Loucy (cell line): ENCODE measurements around the gene PRR15.

Source experiments
- H2AFZ ChIP-seq: fragments of 200-600 bp; sonication (generic); 2 replicates; pipeline ENCODE4 v1.6.0; 2016; ENCODE audit warnings: antibody characterized with exemption, mild to moderate bottlenecking, low read length, moderate library complexity
- H3F3A ChIP-seq: fragments of 200-600 bp; 2 replicates; pipeline ENCODE4 v1.6.0; 2016; ENCODE audit warnings: antibody characterized with exemption, low read depth, mild to moderate bottlenecking
- H3K27me3 ChIP-seq: fragments of 200-600 bp; sonication (generic); 2 replicates; pipeline ENCODE4 v1.6.1; 2014; ENCODE audit warnings: low read length, mild to moderate bottlenecking; ENCODE audit not compliant: insufficient read depth, poor library complexity, severe bottlenecking
- H3K36me3 ChIP-seq: fragments of 200-600 bp; sonication (generic); 2 replicates; pipeline ENCODE4 v1.6.1; 2016; ENCODE audit warnings: low read length; ENCODE audit not compliant: insufficient read depth
- H3K4me1 ChIP-seq: fragments of 200-600 bp; sonication (generic); 2 replicates; pipeline ENCODE4 v1.5.1; 2014; ENCODE audit warnings: low read length, mild to moderate bottlenecking; ENCODE audit not compliant: insufficient read depth, poor library complexity, severe bottlenecking
- H3K4me2 ChIP-seq: fragments of 200-600 bp; sonication (generic); 2 replicates; pipeline ENCODE4 v1.6.0; 2014; ENCODE audit warnings: antibody characterized with exemption, low read length, low read depth, mild to moderate bottlenecking; ENCODE audit not compliant: poor library complexity, severe bottlenecking
- H3K4me3 ChIP-seq: fragments of 200-600 bp; sonication (generic); 2 replicates; pipeline ENCODE4 v1.5.1; 2014; ENCODE audit warnings: low read length, mild to moderate bottlenecking, mixed read lengths; ENCODE audit not compliant: poor library complexity, severe bottlenecking
- H3K79me2 ChIP-seq: fragments of 200-600 bp; sonication (generic); 2 replicates; pipeline ENCODE4 v1.6.1; 2014; ENCODE audit warnings: low read length; ENCODE audit not compliant: insufficient read depth
- H3K9ac ChIP-seq: fragments of 200-600 bp; sonication (generic); 2 replicates; pipeline ENCODE4 v1.6.0; 2014; ENCODE audit warnings: mild to moderate bottlenecking, low read depth, low read length, moderate library complexity; ENCODE audit not compliant: poor library complexity, severe bottlenecking
- H3K9me2 ChIP-seq: fragments of 200-600 bp; sonication (generic); replicated peaks from 2 replicates; pipeline ENCODE4 v1.6.1; 2016; ENCODE audit warnings: low read depth, low read length, mixed read lengths
- H3K9me3 ChIP-seq: fragments of 200-600 bp; sonication (generic); 2 replicates; pipeline ENCODE4 v1.6.1; 2014; ENCODE audit warnings: mild to moderate bottlenecking, antibody characterized with exemption, low read length, low read depth; ENCODE audit not compliant: insufficient read depth
- H4K20me1 ChIP-seq: fragments of 200-600 bp; sonication (generic); 2 replicates; pipeline ENCODE4 v1.6.0; 2014; ENCODE audit warnings: antibody characterized with exemption, low read length, mild to moderate bottlenecking; ENCODE audit not compliant: insufficient read depth, poor library complexity, severe bottlenecking
- EZH2phosphoT487 ChIP-seq: fragments of 200-600 bp; IDR thresholded peaks from 2 replicates; pipeline ENCODE4 v1.6.1; 2018; ENCODE audit warnings: antibody characterized with exemption, mild to moderate bottlenecking, moderate library complexity, borderline replicate concordance
- TF ChIP-seq, protein P1 (sequence below): fragments of 200-600 bp; sonication (generic); conservative IDR thresholded peaks from 2 replicates; pipeline ENCODE4 v1.5.1; 2014; ENCODE audit warnings: mild to moderate bottlenecking, antibody characterized with exemption, low read length

The PRR15 gene

DNA sequence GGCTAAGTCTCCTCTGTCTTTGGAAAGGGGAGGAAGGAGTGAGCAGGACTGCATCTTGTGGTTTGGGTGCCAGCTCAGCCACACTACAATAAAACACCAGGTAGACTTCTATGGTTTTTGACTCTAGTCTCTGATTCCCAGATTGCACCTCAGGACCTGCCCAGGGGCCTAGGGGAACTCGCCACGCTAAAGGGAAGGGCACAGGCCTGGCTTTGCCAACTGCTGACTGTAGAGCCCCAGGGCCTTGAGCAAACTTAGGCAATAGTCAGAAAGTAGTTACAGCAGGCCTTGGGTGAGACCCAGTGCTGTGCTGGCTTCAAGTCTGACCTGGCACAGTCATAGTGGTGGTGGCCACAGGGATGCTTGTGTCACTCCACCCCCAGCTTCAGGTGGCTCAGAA is 24.2 kb upstream of the PRR15 start:
- Histone ChIP-seq H4K20me1 (no peaks in the 10 kb centered on the region), H3K27me3 (no peaks in the 10 kb centered on the region), H3K9me2 (no peaks in the 10 kb centered on the region), H2AFZ (no peak overlapping the region), H3K9me3 (no peaks in the 10 kb centered on the region), H3K4me2 (no peak overlapping the region), H3K36me3 (no peaks in the 10 kb centered on the region), H3K79me2 (no peaks in the 10 kb centered on the region), H3F3A (no peaks in the 10 kb centered on the region), H3K4me1 (no peaks in the 10 kb centered on the region), H3K9ac (no peak overlapping the region), H3K4me3 (no peak overlapping the region)
- no peak for TF ChIP-seq EZH2phosphoT487
- TF ChIP-seq, protein P1, sequence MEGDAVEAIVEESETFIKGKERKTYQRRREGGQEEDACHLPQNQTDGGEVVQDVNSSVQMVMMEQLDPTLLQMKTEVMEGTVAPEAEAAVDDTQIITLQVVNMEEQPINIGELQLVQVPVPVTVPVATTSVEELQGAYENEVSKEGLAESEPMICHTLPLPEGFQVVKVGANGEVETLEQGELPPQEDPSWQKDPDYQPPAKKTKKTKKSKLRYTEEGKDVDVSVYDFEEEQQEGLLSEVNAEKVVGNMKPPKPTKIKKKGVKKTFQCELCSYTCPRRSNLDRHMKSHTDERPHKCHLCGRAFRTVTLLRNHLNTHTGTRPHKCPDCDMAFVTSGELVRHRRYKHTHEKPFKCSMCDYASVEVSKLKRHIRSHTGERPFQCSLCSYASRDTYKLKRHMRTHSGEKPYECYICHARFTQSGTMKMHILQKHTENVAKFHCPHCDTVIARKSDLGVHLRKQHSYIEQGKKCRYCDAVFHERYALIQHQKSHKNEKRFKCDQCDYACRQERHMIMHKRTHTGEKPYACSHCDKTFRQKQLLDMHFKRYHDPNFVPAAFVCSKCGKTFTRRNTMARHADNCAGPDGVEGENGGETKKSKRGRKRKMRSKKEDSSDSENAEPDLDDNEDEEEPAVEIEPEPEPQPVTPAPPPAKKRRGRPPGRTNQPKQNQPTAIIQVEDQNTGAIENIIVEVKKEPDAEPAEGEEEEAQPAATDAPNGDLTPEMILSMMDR: no peak

DNA sequence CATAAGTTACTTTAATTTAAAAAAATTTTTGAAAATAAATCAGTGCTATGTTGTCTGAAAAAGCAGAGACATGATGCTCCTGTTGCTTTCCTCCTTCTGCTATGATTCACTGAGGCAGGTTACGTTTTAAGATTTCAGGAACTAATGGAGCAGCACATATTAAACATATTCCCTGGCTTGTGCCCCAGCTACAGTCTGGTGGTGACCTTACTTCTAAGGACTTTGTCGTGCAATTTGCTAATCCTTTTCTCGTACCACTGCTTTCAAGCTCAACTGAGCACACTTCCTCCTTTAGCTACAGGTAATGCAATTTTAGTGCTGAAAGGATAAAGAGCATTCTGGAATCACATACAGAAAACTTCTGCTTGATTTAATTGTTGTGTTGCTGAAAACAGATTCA is 16.2 kb upstream of the PRR15 start:
- no peak overlapping the region for H3K4me3 ChIP-seq
- H3K27me3 ChIP-seq: no peaks in the 10 kb centered on the region
- no peaks in the 10 kb centered on the region for H4K20me1 ChIP-seq
- H3K9ac ChIP-seq: no peak overlapping the region
- no peaks in the 10 kb centered on the region for H3F3A ChIP-seq
- H3K4me2 ChIP-seq: no peak overlapping the region
- no peaks in the 10 kb centered on the region for H3K9me2 ChIP-seq
- TF ChIP-seq, protein P1: no peak
- TF ChIP-seq EZH2phosphoT487: no peak
- H3K9me3 ChIP-seq: no peaks in the 10 kb centered on the region
- H3K4me1 ChIP-seq: no peaks in the 10 kb centered on the region
- no peaks in the 10 kb centered on the region for H3K79me2 ChIP-seq
- H3K36me3 ChIP-seq: no peaks in the 10 kb centered on the region
- H2AFZ ChIP-seq: no peak overlapping the region

DNA sequence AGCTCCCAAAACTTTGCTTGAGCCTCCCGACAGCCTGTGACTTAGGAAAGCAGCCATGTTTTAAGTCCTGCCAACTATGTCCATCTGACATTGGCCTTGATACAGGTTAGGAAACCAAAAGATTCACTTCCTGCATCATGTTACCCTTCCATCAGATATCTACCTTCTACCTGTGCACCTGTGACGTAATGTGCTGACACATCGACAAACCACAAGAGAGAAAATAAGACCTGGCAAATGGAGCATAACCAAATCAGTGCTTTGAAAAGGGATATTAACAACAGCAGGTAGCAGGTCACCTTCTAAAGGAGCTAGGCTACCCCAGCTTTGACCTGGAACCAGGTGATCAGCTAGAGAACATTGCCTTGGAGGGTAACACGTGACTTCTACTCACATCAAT is 14.8 kb upstream of the PRR15 start:
- no peaks in the 10 kb centered on the region for H4K20me1 ChIP-seq
- TF ChIP-seq EZH2phosphoT487: no peak
- TF ChIP-seq, protein P1: no peak
- no peaks in the 10 kb centered on the region for H3K27me3 ChIP-seq
- H3K9me3 ChIP-seq: no peaks in the 10 kb centered on the region
- H3F3A ChIP-seq: no peaks in the 10 kb centered on the region
- H3K79me2 ChIP-seq: no peaks in the 10 kb centered on the region
- H3K36me3 ChIP-seq: no peaks in the 10 kb centered on the region
- no peaks in the 10 kb centered on the region for H3K4me1 ChIP-seq
- no peak overlapping the region for H2AFZ ChIP-seq
- no peak overlapping the region for H3K4me2 ChIP-seq
- H3K4me3 ChIP-seq: no peak overlapping the region
- no peak overlapping the region for H3K9ac ChIP-seq
- H3K9me2 ChIP-seq: no peaks in the 10 kb centered on the region
